GM13976 (cell line): ENCODE data around the gene MAP3K21.

Experiments used
- DNase-seq: peaks from one replicate; pipeline ENCODE4 v3.0.0; 2012; ENCODE audit warnings: low spot score
- in situ Hi-C: fragments of 300-500 bp; cut with MboI; formaldehyde crosslinking; loops from one replicate; pipeline ENCODE4 v1.12.0; 2022; ENCODE audit warnings: low sequenced_read_pairs, mixed read lengths, inconsistent platforms; ENCODE audit not compliant: unreplicated experiment
- TF ChIP-seq, protein P1 (sequence below): IDR thresholded peaks from 2 replicates; pipeline ENCODE4 v1.5.1; 2012; ENCODE audit warnings: borderline replicate concordance, mild to moderate bottlenecking; ENCODE audit not compliant: insufficient read depth; ENCODE audit errors: extremely low read depth, missing control alignments, control extremely low read depth

The MAP3K21 gene

DNA sequence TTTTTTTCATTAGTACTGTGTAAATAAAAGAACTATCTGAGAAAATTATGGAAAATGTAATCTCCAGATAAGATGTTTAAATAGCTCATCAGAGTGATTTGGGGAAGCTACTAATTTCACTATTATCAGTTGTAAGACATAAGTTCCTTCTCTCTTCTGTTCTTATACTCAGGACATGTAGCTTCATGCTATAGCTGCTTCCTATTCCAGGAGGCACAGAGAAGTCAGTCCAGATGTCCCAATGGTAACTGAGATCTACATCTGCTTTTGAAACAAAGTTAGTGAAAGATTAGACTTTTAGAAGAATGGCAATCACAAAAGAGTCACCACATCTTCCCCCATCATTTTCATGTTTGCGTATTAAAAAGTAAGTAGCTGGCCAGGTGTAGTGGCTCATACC, 5.6 kb downstream of the MAP3K21 start:
- in situ Hi-C loops: no loop called here
- TF ChIP-seq, protein P1, sequence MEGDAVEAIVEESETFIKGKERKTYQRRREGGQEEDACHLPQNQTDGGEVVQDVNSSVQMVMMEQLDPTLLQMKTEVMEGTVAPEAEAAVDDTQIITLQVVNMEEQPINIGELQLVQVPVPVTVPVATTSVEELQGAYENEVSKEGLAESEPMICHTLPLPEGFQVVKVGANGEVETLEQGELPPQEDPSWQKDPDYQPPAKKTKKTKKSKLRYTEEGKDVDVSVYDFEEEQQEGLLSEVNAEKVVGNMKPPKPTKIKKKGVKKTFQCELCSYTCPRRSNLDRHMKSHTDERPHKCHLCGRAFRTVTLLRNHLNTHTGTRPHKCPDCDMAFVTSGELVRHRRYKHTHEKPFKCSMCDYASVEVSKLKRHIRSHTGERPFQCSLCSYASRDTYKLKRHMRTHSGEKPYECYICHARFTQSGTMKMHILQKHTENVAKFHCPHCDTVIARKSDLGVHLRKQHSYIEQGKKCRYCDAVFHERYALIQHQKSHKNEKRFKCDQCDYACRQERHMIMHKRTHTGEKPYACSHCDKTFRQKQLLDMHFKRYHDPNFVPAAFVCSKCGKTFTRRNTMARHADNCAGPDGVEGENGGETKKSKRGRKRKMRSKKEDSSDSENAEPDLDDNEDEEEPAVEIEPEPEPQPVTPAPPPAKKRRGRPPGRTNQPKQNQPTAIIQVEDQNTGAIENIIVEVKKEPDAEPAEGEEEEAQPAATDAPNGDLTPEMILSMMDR: no peak
- no peak for DNase-seq

DNA sequence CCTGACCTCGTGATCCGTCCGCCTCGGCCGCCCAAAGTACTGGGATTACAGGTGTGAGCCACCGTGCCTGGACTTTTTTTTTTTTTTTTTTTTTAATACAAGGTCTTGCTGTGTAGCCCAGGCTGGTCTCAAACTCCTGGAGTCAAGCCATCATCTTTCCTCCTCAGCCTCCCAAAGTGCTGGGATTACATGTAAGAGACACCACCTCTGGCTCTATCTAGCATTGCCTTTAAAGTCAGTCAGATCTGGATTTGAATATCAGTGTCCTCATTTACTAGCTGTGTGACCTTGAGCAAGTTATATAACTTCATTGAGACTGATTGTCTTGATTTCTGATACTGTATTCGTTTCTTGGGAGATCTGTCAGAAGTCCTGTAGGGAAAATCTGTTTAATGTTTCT, 6.6 kb downstream of the MAP3K21 start:
- in situ Hi-C loops: no loop called here
- DNase-seq: no peak

DNA sequence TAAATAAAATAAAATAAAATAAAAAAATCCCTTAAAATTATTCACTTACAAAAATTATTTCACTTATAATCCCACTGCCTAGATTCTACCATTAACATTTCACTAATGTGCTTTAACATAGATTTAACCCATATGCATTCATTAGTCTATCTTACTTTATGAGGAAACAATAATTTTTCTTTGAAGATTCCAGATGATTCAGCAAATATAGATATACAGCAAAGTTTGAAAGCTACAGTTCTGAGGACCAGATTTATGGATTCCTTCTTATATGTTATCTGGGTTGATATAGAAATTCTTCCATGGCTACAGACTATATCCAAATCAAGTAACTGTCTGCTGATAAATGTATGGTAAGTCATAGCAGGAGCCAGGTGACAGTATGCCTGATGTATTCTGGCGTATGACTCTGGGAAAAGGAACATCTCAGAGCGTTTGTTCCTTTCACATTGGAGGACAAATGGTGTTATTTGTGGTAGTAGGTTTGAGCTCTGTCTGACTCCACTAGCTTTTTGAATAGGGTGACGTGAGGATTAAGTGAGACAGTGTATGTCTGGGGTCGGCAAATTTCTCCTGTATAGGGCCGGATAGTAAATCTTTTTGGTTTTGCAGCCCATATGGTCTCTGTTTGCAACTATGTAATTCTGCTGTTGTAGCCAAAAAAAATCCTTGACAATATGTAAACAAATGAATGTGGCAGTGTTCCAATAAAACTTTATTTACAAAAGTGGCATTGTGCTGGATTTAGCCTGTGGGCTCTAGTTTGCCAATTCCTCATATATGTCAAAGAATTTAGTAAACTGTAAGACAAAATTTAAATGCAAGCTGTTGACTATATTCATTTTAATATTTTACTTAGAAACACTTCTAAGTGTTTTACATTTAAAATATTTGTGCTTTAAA, 9.3 kb downstream of the MAP3K21 start:
- in situ Hi-C loops: no loop called here
- no peak for DNase-seq
- TF ChIP-seq, protein P1: no peak

More for the DNA sequence above, 6.6 kb downstream of the MAP3K21 start:
- TF ChIP-seq, protein P1: no peak

DNA sequence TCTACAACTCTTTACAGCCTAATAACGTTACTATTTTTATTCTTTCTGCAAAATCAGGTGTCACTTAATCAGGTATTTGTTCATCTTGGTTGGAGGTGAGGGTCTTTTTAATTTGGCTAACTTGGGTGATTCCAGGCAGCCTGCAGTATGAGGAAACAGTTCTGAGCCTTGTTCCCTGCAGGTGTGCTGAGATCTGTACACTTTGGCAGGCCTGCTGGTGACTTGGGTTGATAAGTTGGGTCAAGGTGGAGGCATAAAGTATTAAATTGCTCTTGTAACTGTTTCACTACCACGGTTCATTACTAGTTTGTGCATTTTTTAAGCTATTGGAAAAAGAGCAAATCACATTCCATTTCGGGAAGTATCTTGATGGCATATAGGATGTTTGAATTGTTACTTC, 10.0 kb downstream of the MAP3K21 start:
- in situ Hi-C loops: no loop called here

DNA sequence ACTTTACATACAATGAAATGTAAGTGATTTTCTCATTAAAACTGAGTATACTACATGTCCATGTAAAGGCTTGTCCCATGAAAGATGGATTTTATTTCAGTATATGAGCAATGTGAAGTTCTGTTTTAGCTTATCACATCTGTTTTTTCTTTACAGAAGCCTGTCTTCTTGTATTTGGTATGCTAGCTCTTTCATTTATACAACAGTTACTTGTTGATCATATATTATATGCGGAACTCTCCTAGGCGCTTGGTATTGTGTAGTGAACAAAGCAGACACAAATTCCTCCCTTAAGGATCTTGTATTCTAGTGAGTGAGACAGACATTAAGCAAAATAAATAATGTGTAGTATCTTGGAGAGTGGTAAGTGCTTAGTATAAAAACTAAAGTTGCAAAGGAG, 10.6 kb downstream of the MAP3K21 start:
- in situ Hi-C loops: no loop called here
- TF ChIP-seq, protein P1: no peak
- DNase-seq: no peak

More for the DNA sequence above, 10.0 kb downstream of the MAP3K21 start:
- TF ChIP-seq, protein P1: no peak
- DNase-seq: no peak

DNA sequence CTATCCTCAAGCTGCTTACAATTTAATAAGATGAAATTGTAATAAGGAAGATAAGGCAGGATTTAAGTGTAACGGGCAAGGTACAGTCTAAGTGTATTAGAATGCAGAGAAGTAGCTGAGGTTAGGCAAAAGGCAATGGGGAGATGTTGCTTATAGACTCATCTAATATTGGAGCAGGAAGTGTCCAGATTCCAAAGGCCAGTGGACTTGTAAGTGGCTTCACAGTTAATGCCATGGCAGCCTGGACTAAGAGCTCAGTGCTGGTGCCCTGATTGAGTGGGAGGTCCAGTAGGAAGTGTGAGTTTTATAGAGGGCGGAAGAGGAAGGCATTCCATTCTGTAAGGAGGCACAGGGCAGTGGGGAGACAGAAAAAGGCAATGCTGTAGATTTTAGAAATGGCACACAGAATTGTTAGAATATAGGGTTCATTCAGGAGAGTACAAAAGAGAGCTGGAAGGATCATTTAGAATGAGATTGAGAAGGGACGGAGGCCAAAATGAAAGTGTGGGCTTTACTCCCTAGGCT, 12.6 kb downstream of the MAP3K21 start:
- in situ Hi-C loops: no loop called here
- TF ChIP-seq, protein P1: no peak
- no peak for DNase-seq
